Keratinocyte (primary cell): ENCODE measurements around the gene IARS2. TPM values are rescaled to one million over a fixed set of nuclear protein-coding genes. Genes with fewer than 3 reads are reported as not detected.
"Not testable (repeated sequence)": the region's sequence is repeated elsewhere in the genome, so short reads cannot be mapped to it uniquely, and the experiment has no call there.

Experiments used
- DNase-seq: peaks from one replicate; pipeline ENCODE4 v3.0.0-alpha.2; 2011; ENCODE audit warnings: low read depth, missing footprints, low spot score
- FAIRE-seq: peaks from 2 replicates; lab custom pipeline; 2011; peaks lifted over from hg19 to GRCh38; lab: Jason Lieb, UNC
- H2AFZ ChIP-seq: 2 replicates; pipeline ENCODE4 v1.6.0; 2012; ENCODE audit warnings: low read length, control low read depth, inconsistent platforms; ENCODE audit not compliant: control insufficient read depth
- H3K27ac ChIP-seq: 2 replicates; pipeline ENCODE4 v1.5.1; 2011; ENCODE audit warnings: low read length; ENCODE audit not compliant: control insufficient read depth, insufficient read depth
- H3K27me3 ChIP-seq: 3 replicates; pipeline ENCODE4 v1.6.0; 2011; ENCODE audit warnings: low read length; ENCODE audit not compliant: control insufficient read depth, insufficient read depth; ENCODE audit errors: extremely low read depth
- H3K36me3 ChIP-seq, 2 experiments: 2 replicates in 1 of 2; 3 replicates in 1 of 2; pipeline ENCODE4 v1.5.1; 2011; ENCODE audit warnings: low read length in 2 of 2, mild to moderate bottlenecking in 1 of 2; ENCODE audit not compliant: control insufficient read depth in 2 of 2, insufficient read depth in 2 of 2; ENCODE audit errors: extremely low read depth in 1 of 2
- H3K4me1 ChIP-seq: 3 replicates; pipeline ENCODE4 v1.5.1; 2011; ENCODE audit warnings: low read length; ENCODE audit not compliant: control insufficient read depth, insufficient read depth; ENCODE audit errors: extremely low read depth
- H3K4me2 ChIP-seq: 3 replicates; pipeline ENCODE4 v1.6.0; 2011; ENCODE audit warnings: low read depth, low read length; ENCODE audit not compliant: control insufficient read depth, insufficient read depth; ENCODE audit errors: extremely low read depth
- H3K4me3 ChIP-seq, 3 experiments: fragments of 200-600 bp in 1 of 3; sonication (generic) in 1 of 3; 2 replicates in 2 of 3; 3 replicates in 1 of 3; pipeline ENCODE4 v1.5.1; 2011 to 2016; ENCODE audit warnings: low read length in 3 of 3, mild to moderate bottlenecking in 3 of 3, control low read depth in 2 of 3, inconsistent platforms in 1 of 3, low read depth in 1 of 3, mixed read lengths in 1 of 3, mixed run types in 1 of 3, moderate library complexity in 1 of 3; ENCODE audit not compliant: control insufficient read depth in 2 of 3, insufficient read depth in 2 of 3; ENCODE audit errors: extremely low read depth in 1 of 3
- H3K79me2 ChIP-seq: 2 replicates; pipeline ENCODE4 v1.6.0; 2012; ENCODE audit warnings: low read length; ENCODE audit not compliant: control insufficient read depth, insufficient read depth
- H3K9ac ChIP-seq: 3 replicates; pipeline ENCODE4 v1.6.0; 2011; ENCODE audit warnings: low read length; ENCODE audit not compliant: control insufficient read depth, insufficient read depth; ENCODE audit errors: extremely low read depth
- H3K9me1 ChIP-seq: 3 replicates; pipeline ENCODE4 v1.6.0; 2011; ENCODE audit warnings: low read length; ENCODE audit not compliant: control insufficient read depth, insufficient read depth; ENCODE audit errors: extremely low read depth
- H3K9me3 ChIP-seq: 2 replicates; pipeline ENCODE4 v1.5.1; 2012; ENCODE audit warnings: low read depth, low read length; ENCODE audit not compliant: control insufficient read depth
- H4K20me1 ChIP-seq: 3 replicates; pipeline ENCODE4 v1.6.0; 2011; ENCODE audit warnings: low read length; ENCODE audit not compliant: control insufficient read depth, insufficient read depth; ENCODE audit errors: extremely low read depth
- CTCF ChIP-seq, 3 experiments: IDR thresholded peaks in 1 of 3; conservative IDR thresholded peaks in 1 of 3; optimal IDR thresholded peaks in 1 of 3; 2 replicates in 2 of 3; 3 replicates in 1 of 3; pipeline versions ENCODE3 to v1.5.1; 2011; ENCODE audit warnings: low read length in 3 of 3, mild to moderate bottlenecking in 3 of 3, moderate library complexity in 2 of 3, control low read depth in 1 of 3, inconsistent platforms in 1 of 3; ENCODE audit not compliant: insufficient read depth in 2 of 3; ENCODE audit errors: extremely low read depth in 1 of 3
- EZH2 ChIP-seq: IDR thresholded peaks from one replicate; pipeline ENCODE4 v1.6.1; 2012; ENCODE audit warnings: inconsistent platforms, mild to moderate bottlenecking, low read length, moderate library complexity
- dilution Hi-C: fragments of 300-500 bp; cut with MboI; formaldehyde crosslinking; loops from one replicate; pipeline ENCODE4 v1.7.0; 2020; ENCODE audit warnings: low sequenced_read_pairs; ENCODE audit not compliant: extremely low pct_ligation_motif_present
- polyA plus RNA-seq, 5 experiments: library from polyadenylated mRNA; depleted of rRNA in 3 of 5; stranded (reverse) in 3 of 5; stranded (forward) in 1 of 5; unstranded in 1 of 5; fragments of >200 nt; gene quantifications; 1 replicate in 1 of 5; 2 replicates in 3 of 5; 3 replicates in 1 of 5; pipeline versions ENCODE4 v1.2.1 to v1.2.3, GENCODE V29; 2011 to 2012; ENCODE audit warnings: missing spikeins in 2 of 5, low read depth in 1 of 5, low replicate concordance in 1 of 5

Gene IARS2
- polyA plus RNA-seq, 1 donor (not counting 4 experiments of a cell fraction or from before 2014, with no cell fraction given): 69.0 TPM

DNA sequence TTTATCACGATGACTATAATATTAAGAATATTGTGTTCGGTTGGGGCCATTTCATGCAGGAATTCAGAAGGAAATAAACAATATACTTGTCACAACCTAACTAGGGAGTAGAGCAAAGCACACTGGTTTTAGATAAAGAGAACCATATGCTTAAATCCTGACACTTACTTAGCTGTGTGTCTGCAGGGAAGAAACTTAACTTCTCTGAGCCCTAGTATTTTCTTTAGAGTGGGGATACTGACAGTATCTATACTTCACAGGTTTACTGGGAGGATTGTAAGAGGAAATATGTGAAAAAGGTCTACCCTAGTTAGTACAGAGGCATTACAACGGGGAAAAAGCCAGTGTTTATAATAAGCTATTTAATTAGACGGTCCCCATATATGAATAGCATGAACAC, 72.9 kb downstream of the IARS2 start:
- FAIRE-seq: no peak

GRCh38 chr1:220169887-220170286, 76.0 kb downstream of the IARS2 start:
- DNase-seq, H3K79me2 ChIP-seq, dilution Hi-C loops, H3K9me3 ChIP-seq, H3K4me1 ChIP-seq, H3K4me3 ChIP-seq, H3K27ac ChIP-seq, H3K9me1 ChIP-seq, H3K4me2 ChIP-seq, FAIRE-seq, H3K9ac ChIP-seq, H4K20me1 ChIP-seq, H3K27me3 ChIP-seq, H2AFZ ChIP-seq: not testable (repeated sequence)
- H3K36me3 ChIP-seq: peaks cover 6 to 12% of the 10 kb centered on the region in 2 experiments

More for the DNA sequence above, 72.9 kb downstream of the IARS2 start:
- H4K20me1 ChIP-seq: no peaks in the 10 kb centered on the region
- no peaks in the 10 kb centered on the region for H3K4me1 ChIP-seq
- no peak overlapping the region for H3K27ac ChIP-seq
- H3K27me3 ChIP-seq: no peaks in the 10 kb centered on the region
- H3K79me2 ChIP-seq: no peaks in the 10 kb centered on the region
- dilution Hi-C loops: no loop called here
- no peak overlapping the region for H3K4me3 ChIP-seq
- DNase-seq: no peak
- no peak for TF ChIP-seq CTCF (optimal IDR thresholded peaks at IDR 0.05 in 1 of 3, IDR thresholded peaks at IDR 0.05 in 1 of 3, conservative IDR thresholded peaks at IDR 0.05 in 1 of 3; ENCODE audit: extremely low read depth in 1 of 3, insufficient read depth in 2 of 3, low read length in 3 of 3)
- TF ChIP-seq EZH2: no peak
- H3K9ac ChIP-seq: no peak overlapping the region
- H3K9me3 ChIP-seq: no peaks in the 10 kb centered on the region
- H3K9me1 ChIP-seq: no peaks in the 10 kb centered on the region
- H2AFZ ChIP-seq: no peak overlapping the region
- H3K4me2 ChIP-seq: no peak overlapping the region
- peaks cover 8% of the 10 kb centered on the region in 2 experiments for H3K36me3 ChIP-seq

- Histone ChIP-seq H3K4me1 (no peaks in the 10 kb centered on the region), H3K9me1 (no peaks in the 10 kb centered on the region), H3K4me3 (no peak overlapping the region), H3K9ac (no peak overlapping the region), H3K36me3 (peaks cover 6 to 10% of the 10 kb centered on the region in 2 experiments), H3K27ac (no peak overlapping the region), H3K27me3 (no peaks in the 10 kb centered on the region), H3K79me2 (no peaks in the 10 kb centered on the region), H2AFZ (no peak overlapping the region), H4K20me1 (no peaks in the 10 kb centered on the region), H3K4me2 (no peak overlapping the region), H3K9me3 (no peaks in the 10 kb centered on the region)
- dilution Hi-C loops: no loop called here
- TF ChIP-seq CTCF (optimal IDR thresholded peaks at IDR 0.05 in 1 of 3, IDR thresholded peaks at IDR 0.05 in 1 of 3, conservative IDR thresholded peaks at IDR 0.05 in 1 of 3; ENCODE audit: extremely low read depth in 1 of 3, insufficient read depth in 2 of 3, low read length in 3 of 3): no peak
- no peak for TF ChIP-seq EZH2
- DNase-seq (no peak), FAIRE-seq (no peak)
These were observed 77.0 kb downstream of the IARS2 start for GRCh38 chr1:220170836-220171526.
